GM19238 (cell line): ENCODE measurements around the gene OMA1.
"Not testable (repeated sequence)": the region's sequence is repeated elsewhere in the genome, so short reads cannot be mapped to it uniquely, and the experiment has no call there.

Experiments used
- DNase-seq: peaks from one replicate; pipeline ENCODE4 v3.0.0; 2011; ENCODE audit warnings: low spot score; ENCODE audit not compliant: insufficient read length

The OMA1 gene

GRCh38 chr1:58528518-58528917 is 18.0 kb downstream of the OMA1 start:
- DNase-seq, result no peak

DNA sequence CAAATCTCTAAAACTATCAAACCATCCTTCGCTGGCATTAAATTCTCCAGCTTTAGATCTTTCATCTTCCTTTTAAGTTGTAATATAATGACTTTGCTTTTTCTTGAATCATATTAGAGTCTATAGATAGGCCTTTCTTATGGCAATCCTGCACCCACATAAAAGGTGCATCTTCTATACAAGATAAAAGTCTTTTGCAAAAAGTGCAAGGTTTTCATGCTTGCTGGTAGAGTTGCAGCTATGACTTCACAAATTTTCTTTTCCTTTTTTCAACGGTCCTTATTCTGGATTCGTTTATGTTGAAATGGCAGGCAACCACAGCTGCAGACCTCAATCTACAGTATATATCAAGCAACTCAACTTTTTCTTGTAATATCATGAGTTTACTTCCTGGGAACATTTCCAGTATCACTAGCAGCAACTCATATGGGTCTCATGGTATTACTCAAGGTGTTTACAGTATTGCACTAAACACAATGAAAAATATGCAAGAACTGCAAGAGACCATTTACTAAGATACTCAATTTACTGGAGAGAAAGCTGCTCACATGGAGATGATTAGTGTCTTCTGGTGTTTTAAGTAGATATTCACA is 22.1 kb downstream of the OMA1 start:
- DNase-seq, result no peak

- DNase-seq, result no peak
These were observed 30.6 kb downstream of the OMA1 start for GRCh38 chr1:58515794-58516401.

DNA sequence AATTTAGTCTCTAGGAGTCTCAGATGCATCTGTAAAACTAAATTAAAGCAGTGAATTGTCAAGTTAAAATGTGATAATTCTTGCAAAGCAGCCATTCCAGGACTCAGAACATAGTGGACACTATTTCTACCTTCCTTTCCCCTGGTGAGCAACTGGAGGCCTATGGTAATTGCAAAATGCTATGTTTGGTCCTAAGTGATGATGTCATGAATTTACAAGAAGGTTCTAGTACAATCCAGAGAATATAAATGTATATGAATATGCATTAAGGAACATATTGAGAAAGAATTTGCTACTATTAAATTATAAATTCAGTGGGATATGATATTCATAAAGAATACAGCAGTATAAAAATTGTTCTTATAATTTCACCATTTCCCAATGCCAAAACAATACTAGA is 32.6 kb downstream of the OMA1 start:
- DNase-seq, result no peak

GRCh38 chr1:58508629-58509028 is 37.9 kb downstream of the OMA1 start:
- no peak for DNase-seq

- DNase-seq, result no peak
These were observed 41.2 kb downstream of the OMA1 start for GRCh38 chr1:58505286-58505685.

DNA sequence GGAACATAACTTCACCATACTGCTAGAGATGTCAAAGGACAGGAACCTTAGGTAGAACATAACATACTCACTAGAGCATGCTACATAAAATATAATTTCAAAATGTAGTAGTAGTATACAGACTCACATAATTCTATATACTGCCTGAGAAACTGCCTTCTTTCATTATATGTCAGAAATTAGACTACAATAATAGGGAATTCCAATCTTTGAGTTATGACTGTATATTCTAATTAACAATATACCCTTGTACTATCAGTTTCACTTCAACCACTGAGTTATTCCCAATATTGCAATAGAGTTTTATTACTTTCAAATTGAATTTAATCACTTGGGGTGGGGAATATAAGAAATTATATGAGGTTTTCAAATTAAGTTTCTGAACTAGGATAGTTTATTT is 44.0 kb downstream of the OMA1 start:
- DNase-seq, result no peak

- DNase-seq, result no peak
These were observed 46.5 kb downstream of the OMA1 start for GRCh38 chr1:58500043-58500442.

DNA sequence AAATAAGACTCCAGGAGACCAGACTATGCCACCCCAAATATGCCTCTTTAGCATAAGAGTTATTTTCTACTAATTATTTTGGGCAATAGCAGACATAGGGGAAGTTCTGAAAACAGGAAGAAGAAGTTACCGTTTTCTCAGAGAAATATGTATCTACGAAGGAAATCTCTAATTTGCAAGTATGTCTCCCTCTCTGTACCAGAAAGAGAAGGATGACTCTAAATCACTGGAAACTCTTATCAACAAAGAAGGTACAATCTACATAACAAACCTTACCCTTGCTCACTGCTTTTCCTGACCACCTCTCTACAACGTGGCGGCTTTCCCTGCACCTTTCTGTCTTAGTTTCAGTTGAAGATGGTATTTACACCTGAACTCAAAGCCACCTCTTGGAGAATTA is 49.0 kb downstream of the OMA1 start:
- DNase-seq, result no peak

GRCh38 chr1:58496042-58496441 is 50.5 kb downstream of the OMA1 start:
- DNase-seq, result no peak

DNA sequence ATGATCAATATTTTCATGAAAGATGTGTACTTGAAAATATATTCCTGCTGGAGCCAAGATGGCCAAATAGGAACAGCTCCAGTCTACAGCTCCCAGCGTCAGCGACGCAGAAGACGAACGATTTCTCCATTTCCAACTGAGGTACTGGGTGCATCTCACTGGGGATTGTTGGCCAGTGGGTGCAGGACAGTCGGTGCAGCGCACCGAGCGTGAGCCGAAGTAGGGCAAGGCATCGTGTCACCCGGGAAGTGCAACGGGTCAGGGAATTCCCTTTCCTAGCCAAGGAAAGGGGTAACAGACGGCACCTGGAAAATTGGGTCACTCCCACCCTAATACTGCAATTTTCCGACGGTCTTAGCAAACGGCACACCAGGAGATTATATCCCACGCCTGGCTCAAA is 57.6 kb downstream of the OMA1 start:
- DNase-seq, result not testable (repeated sequence)

DNA sequence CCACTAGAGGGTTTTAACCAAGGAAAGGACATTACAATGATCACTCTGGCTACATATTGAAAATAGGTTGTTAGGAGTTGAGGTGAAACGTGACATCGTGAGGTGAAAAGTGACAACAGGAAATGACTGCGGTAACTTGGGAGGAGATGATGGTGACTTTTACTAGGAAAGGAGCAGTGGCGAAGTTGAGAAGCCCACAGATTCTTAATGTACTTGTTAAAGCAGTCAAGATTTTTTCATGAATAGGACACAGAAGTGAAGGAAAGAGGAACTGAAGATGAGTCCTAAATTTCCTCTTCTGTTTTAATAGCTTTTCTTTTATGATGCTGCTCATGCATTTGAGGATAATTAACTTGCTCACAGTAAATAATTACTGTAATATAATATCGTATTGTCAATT is 59.5 kb downstream of the OMA1 start:
- DNase-seq, result no peak

GRCh38 chr1:58481962-58482361 is 64.6 kb downstream of the OMA1 start:
- DNase-seq, result no peak

DNA sequence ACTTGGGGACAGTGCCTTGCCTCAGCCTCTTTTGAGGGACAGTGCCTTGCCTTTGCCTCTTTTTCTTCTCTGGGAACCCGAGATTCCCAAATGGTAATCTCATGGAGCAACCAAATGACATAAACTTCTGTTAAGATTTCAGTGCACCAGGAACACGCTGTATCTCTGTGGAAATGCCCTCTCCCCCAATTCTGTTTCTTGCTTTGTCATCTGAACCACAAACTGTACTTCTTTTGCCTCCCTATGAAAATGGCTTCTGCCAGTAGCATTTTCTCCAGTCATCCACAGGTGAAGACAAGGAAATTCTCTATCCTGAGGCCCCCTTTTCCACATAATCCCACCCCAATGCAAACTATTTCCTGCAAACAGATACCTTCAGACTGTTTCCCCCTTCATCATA is 66.3 kb downstream of the OMA1 start:
- no peak for DNase-seq

DNA sequence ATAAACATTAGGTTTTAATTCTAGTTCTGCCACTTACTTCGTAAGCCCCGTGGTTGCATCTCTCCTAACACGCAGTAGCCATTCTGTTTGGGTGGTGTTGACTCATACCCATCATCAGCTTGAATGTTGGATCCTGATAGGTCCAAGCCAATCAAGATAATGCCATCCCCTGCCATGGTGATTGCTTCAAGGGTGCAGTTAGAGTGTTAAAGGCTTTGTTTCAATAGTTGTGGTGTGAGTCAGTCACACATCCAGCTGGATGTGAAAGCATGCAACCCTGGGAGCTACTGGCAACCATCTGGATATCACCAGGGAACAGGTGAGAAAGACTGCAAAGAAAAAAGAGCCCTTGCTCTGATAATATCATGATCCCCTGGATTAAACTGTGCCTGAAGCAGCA is 69.1 kb downstream of the OMA1 start:
- DNase-seq, result no peak

GRCh38 chr1:58476179-58476578 is 70.3 kb downstream of the OMA1 start:
- DNase-seq, result no peak

DNA sequence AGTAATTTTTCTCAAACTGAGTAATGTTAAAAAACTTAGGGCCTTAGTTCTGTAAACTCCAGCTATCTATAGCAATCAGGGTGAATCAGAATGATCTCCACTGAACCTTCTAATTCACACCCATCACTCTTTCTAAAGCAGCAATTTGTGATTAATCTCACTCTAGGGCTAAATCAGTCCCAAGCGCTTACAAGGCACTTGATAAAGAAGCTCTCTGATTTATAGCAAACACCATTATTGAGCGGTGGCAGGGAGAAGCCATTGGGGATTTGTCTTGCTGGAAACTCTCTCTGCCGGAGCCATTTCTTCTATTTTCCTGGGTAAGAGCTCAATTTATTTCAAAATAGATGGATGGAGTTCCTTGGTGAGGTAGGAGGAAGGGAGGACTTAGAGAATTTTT is 77.0 kb downstream of the OMA1 start:
- DNase-seq, result no peak

DNA sequence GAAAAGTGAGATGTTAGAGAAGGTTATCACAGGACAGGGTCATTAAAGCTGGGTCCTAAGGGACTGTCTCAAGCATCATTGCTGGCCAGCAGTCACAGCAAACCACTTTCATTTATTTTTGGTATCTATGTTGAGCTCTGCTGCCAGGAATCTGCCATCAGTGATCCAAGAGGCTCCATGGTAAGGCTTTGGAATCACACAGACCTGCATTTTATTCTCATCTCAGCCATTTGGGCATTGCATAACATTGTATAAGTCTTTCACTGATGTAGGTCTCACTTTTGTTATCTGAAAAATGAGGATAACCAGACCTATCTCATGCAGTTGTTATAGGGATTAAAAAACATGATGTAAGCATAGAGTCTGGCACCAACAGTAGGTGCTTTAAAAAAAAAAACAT is 77.5 kb downstream of the OMA1 start:
- DNase-seq, result no peak

DNA sequence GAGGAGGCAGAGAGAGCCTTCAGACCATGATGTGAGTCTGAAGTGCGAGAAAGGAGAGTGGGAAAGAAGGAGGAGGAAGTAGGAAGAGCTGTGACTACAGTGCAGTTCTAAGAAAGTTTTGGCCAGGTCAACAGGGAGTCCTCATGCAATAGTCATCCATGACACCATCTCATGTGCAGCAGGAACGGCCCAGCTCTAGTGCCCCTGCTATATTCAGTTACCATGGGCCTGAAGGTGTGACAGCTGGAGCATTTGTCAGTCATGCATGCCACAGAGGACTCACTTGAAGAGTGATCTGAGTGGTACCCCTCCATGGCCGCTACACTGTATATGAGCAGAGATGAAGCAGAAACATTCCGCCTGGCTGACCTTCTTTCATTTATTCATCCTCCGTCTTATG is 77.9 kb downstream of the OMA1 start:
- no peak for DNase-seq

DNA sequence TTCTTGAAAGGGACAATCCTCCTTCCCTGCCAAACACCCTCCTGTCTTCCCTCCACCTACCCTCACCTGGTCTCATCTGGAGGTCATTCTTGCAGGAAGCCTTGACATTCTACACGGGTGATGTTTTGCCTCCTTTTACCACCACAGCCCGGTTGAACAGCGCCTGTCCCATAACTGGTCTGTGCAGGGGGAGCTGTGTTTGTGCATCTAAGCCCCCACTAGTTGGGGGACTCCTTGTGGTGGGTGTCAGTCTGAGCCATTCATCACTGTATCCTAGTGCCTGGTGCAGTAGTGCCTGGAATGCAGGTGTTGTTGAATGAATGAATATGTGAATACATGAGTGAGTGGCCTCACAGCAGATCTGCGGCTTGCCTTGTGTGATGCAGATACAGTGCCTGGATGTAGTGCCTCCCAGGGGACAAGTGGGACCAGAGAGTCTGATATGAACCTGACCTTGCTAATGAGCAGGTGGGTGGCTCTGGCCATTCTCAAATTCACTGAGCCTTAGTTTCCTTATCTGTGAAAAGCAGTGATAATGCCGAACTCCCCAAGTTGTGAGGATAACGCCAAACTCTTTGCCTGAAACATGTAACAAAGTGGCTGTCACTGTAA is 79.8 kb downstream of the OMA1 start:
- no peak for DNase-seq

DNA sequence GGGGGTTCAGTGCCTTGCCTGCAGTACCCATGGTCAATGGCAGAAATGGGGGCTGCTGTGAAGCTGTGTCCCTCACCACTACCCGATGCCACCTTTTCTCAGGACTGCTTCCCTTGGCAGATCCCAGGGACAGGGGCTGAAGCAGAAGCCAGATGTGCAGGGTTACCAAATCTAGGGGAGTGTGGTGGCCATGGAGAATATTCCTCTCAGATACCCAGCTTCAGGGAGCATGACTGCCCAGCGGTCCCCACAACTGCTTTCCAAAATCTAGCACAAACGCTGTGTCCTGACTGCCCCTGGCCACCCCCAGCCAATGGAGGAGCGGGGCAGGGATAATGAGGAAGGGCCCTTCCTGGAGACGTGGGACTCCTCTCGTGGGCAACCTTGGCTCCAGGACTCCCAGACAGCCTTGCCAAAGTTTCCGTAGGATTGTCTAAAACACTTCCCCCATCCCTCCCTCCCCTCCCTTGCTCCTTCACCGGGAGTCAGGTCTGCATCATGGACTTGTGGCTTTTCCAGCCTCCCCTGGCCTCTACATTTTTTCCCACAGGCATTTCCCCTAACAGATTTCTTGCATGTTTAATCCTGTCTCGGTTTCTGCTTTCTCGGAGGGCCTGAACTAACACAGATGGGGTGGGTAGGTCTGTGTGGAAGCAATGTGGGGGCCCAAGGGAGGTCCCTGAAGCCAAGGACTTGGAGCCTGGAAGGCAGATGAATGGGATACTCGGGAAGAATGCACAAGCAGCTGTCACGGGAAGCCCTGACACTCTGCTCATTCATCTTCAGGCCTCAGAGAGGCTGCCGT is 80.5 kb downstream of the OMA1 start:
- DNase-seq, result no peak

GRCh38 chr1:58465176-58465575 is 81.3 kb downstream of the OMA1 start:
- no peak for DNase-seq
